CD14-positive monocyte (primary cell): Measurements from ENCODE around the gene COPS3. TPM values are rescaled to one million over a fixed set of nuclear protein-coding genes. Genes with fewer than 3 reads are reported as not detected.

Source experiments
- DNase-seq, 3 donors: peaks; one replicate each; pipeline ENCODE4 v3.0.0-alpha.2; 2011 to 2022
- H2AFZ ChIP-seq: 2 replicates; pipeline ENCODE4 v1.6.0; 2012; ENCODE audit warnings: mild to moderate bottlenecking, low read depth, low read length, inconsistent platforms; ENCODE audit not compliant: insufficient read depth, poor library complexity, severe bottlenecking
- H3K27ac ChIP-seq, 2 donors: 1 replicate in 1 of 2; 2 replicates in 1 of 2; pipeline ENCODE4 v1.5.1; 2012 to 2013; ENCODE audit warnings: low read length in 2 of 2, control low read depth in 1 of 2, inconsistent platforms in 1 of 2, low read depth in 1 of 2, mild to moderate bottlenecking in 1 of 2
- H3K27me3 ChIP-seq, 2 donors: one replicate each; pipeline versions ENCODE4 v1.6.0 to v1.6.1; 2011 to 2013; ENCODE audit warnings: low read length in 2 of 2; ENCODE audit not compliant: control insufficient read depth in 2 of 2, insufficient read depth in 2 of 2
- H3K36me3 ChIP-seq, 2 donors: replicated peaks in 1 of 2; 1 replicate in 1 of 2; 2 replicates in 1 of 2; pipeline versions ENCODE4 v1.5.1 to v1.6.1; 2012 to 2013; ENCODE audit warnings: low read length in 2 of 2, control low read depth in 1 of 2, inconsistent platforms in 1 of 2, mild to moderate bottlenecking in 1 of 2; ENCODE audit not compliant: insufficient read depth in 2 of 2, control insufficient read depth in 1 of 2
- H3K4me1 ChIP-seq, 2 donors: 1 replicate in 1 of 2; 2 replicates in 1 of 2; pipeline versions ENCODE4 v1.5.1 to v1.6.1; 2012 to 2013; ENCODE audit warnings: low read length in 2 of 2, control low read depth in 1 of 2, inconsistent platforms in 1 of 2, mild to moderate bottlenecking in 1 of 2, moderate library complexity in 1 of 2; ENCODE audit not compliant: insufficient read depth in 2 of 2, control insufficient read depth in 1 of 2
- H3K4me2 ChIP-seq: replicated peaks from 2 replicates; pipeline ENCODE3; 2012; ENCODE audit warnings: low read length, moderate library complexity, mild to moderate bottlenecking; ENCODE audit not compliant: poor library complexity, severe bottlenecking; ENCODE audit errors: extremely low read depth
- H3K4me3 ChIP-seq, 3 experiments: fragments of 200-600 bp in 1 of 3; sonication (generic) in 1 of 3; replicated peaks in 1 of 3; 1 replicate in 2 of 3; 2 replicates in 1 of 3; pipeline ENCODE4 v1.5.1; 2011 to 2013; ENCODE audit warnings: low read length in 3 of 3, mild to moderate bottlenecking in 3 of 3, control low read depth in 2 of 3, low read depth in 2 of 3, inconsistent platforms in 1 of 3, moderate library complexity in 1 of 3
- H3K79me2 ChIP-seq: 2 replicates; pipeline ENCODE4 v1.6.0; 2012; ENCODE audit warnings: mild to moderate bottlenecking, control low read depth, inconsistent platforms, low read length, moderate library complexity; ENCODE audit not compliant: insufficient read depth
- H3K9ac ChIP-seq: 2 replicates; pipeline ENCODE4 v1.6.0; 2017; ENCODE audit warnings: low read length, mild to moderate bottlenecking; ENCODE audit not compliant: insufficient read depth, poor library complexity, severe bottlenecking
- H3K9me3 ChIP-seq, 2 donors: replicated peaks in 1 of 2; 1 replicate in 1 of 2; 2 replicates in 1 of 2; pipeline versions ENCODE4 v1.5.1 to v1.6.1; 2012 to 2013; ENCODE audit warnings: low read length in 2 of 2, control low read depth in 1 of 2; ENCODE audit not compliant: control insufficient read depth in 1 of 2, insufficient read depth in 1 of 2
- H4K20me1 ChIP-seq: 2 replicates; pipeline ENCODE4 v1.6.0; 2012; ENCODE audit warnings: mild to moderate bottlenecking, low read length, control low read depth, moderate library complexity; ENCODE audit not compliant: insufficient read depth
- H3K27ac Mint-ChIP-seq, 7 donors: one replicate each; pipeline ENCODE4 v1.8.0; 2020; ENCODE audit warnings: mild to moderate bottlenecking in 7 of 7, mixed read lengths in 7 of 7, moderate library complexity in 6 of 7, inconsistent platforms in 2 of 7
- H3K27me3 Mint-ChIP-seq, 3 donors: one replicate each; pipeline ENCODE4 v1.8.0; 2021 to 2022; ENCODE audit warnings: low read depth in 3 of 3, mild to moderate bottlenecking in 3 of 3, mixed read lengths in 3 of 3, moderate library complexity in 3 of 3, inconsistent platforms in 1 of 3
- H3K36me3 Mint-ChIP-seq, 2 donors: one replicate each; pipeline ENCODE4 v1.8.0; 2020; ENCODE audit warnings: mixed read lengths in 2 of 2, inconsistent platforms in 1 of 2, mild to moderate bottlenecking in 1 of 2
- H3K4me1 Mint-ChIP-seq: one replicate; pipeline ENCODE4 v1.8.0; 2020; ENCODE audit warnings: mild to moderate bottlenecking, mixed read lengths
- H3K4me3 Mint-ChIP-seq, 2 donors: one replicate each; pipeline ENCODE4 v1.8.0; 2020; ENCODE audit warnings: mild to moderate bottlenecking in 2 of 2, mixed read lengths in 2 of 2, moderate library complexity in 1 of 2
- H3K9me3 Mint-ChIP-seq, 7 donors: one replicate each; pipeline ENCODE4 v1.8.0; 2020 to 2022; ENCODE audit warnings: mixed read lengths in 7 of 7, mild to moderate bottlenecking in 6 of 7, moderate library complexity in 6 of 7, inconsistent platforms in 2 of 7
- intact Hi-C, 2 donors: fragments of 100-400 bp; cut with micrococcal nuclease; formaldehyde crosslinking; loops; one replicate each; pipeline versions ENCODE4 v1.15.0 to v1.15.1; 2023
- polyA plus RNA-seq, 3 donors: library from polyadenylated mRNA; depleted of rRNA in 1 of 3; unstranded in 2 of 3; stranded (reverse) in 1 of 3; fragments of 300-500 nt in 2 of 3; fragments of >200 nt in 1 of 3; fragmentation: Illumina TruSeq in 2 of 3; gene quantifications; 1 replicate in 2 of 3; 2 replicates in 1 of 3; pipeline ENCODE4 v1.2.3, GENCODE V29; 2012 to 2021
- TF ChIP-seq, protein P1 (sequence below): fragments of 200-600 bp; IDR thresholded peaks from one replicate; pipeline ENCODE4 v1.8.0; 2022; ENCODE audit warnings: antibody characterized with exemption, mild to moderate bottlenecking

Gene COPS3
- polyA plus RNA-seq, 3 donors = 47.6 to 122 (median 117) TPM

DNA sequence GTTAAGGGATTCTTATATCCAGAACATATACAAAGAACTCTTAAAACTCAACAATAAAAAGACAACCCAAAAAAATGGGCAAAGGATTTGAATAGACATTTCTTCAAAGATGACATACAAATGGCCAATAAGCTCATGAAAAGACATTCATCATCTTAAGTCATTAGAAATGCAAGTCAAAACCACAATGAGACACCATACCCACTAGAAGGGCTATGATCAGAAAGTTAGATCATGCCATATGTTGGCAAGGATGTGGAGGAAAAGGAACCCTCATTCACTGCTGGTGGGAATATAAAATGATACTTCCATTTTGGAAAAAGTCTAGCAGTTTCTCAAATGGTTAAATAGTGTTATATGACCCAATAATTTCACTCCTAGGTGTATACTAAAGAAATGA lies 84.3 kb downstream of the COPS3 start:
- Histone ChIP-seq H3K4me1 (no peaks in the 10 kb centered on the region), H3K4me2 (no peak overlapping the region), H3K9me3 (no peaks in the 10 kb centered on the region), H4K20me1 (no peaks in the 10 kb centered on the region), H3K79me2 (no peaks in the 10 kb centered on the region), H3K27me3 (no peaks in the 10 kb centered on the region), H3K36me3 (no peaks in the 10 kb centered on the region), H3K9ac (no peak overlapping the region), H3K4me3 (no peak overlapping the region), H2AFZ (no peak overlapping the region), H3K27ac (no peak overlapping the region)
- H3K9me3 Mint-ChIP-seq = no peaks in the 10 kb centered on the region
- intact Hi-C loops = no loop called here
- H3K27me3 Mint-ChIP-seq = no peaks in the 10 kb centered on the region
- H3K27ac Mint-ChIP-seq = no peak overlapping the region
- TF ChIP-seq, protein P1, sequence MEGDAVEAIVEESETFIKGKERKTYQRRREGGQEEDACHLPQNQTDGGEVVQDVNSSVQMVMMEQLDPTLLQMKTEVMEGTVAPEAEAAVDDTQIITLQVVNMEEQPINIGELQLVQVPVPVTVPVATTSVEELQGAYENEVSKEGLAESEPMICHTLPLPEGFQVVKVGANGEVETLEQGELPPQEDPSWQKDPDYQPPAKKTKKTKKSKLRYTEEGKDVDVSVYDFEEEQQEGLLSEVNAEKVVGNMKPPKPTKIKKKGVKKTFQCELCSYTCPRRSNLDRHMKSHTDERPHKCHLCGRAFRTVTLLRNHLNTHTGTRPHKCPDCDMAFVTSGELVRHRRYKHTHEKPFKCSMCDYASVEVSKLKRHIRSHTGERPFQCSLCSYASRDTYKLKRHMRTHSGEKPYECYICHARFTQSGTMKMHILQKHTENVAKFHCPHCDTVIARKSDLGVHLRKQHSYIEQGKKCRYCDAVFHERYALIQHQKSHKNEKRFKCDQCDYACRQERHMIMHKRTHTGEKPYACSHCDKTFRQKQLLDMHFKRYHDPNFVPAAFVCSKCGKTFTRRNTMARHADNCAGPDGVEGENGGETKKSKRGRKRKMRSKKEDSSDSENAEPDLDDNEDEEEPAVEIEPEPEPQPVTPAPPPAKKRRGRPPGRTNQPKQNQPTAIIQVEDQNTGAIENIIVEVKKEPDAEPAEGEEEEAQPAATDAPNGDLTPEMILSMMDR = no peak
- no peak overlapping the region for H3K4me3 Mint-ChIP-seq
- peaks cover 3% of the 10 kb centered on the region for H3K4me1 Mint-ChIP-seq
- peaks cover 5 to 10% of the 10 kb centered on the region in 2 donors for H3K36me3 Mint-ChIP-seq
- DNase-seq = no peak

Other genes with a start within 250 kb of the COPS3 start
- 10 to 100 TPM in 1 of 3 donors, 1 to 10 TPM in 2; 2.0 to 48.7 (median 2.5) TPM for gene MPRIP, start 238.8 kb downstream of the COPS3 start, polyA plus RNA-seq
- under 1 TPM; 0.16 to 0.76 (median 0.50) TPM for gene PLD6, start 74.9 kb downstream of the COPS3 start, polyA plus RNA-seq
- 10 to 100 TPM in 1 of 3 donors, 1 to 10 TPM in 2; 5.8 to 46.9 (median 8.0) TPM for gene FLCN, start 44.1 kb downstream of the COPS3 start, polyA plus RNA-seq
- under 1 TPM; 0.23 to 0.57 (median 0.25) TPM for gene NT5M, start 22.1 kb upstream of the COPS3 start, polyA plus RNA-seq
- gene MED9, start 195.8 kb upstream of the COPS3 start, polyA plus RNA-seq = 1 to 10 TPM; 5.6 to 6.9 (median 6.1) TPM
- 10 to 100 TPM in 1 of 3 donors, 1 to 10 TPM in 1, under 1 TPM in 1; 0.88 to 12.4 (median 1.3) TPM for gene RASD1, start 215.1 kb upstream of the COPS3 start, polyA plus RNA-seq